Measurements from ENCODE around the gene ARSA. TPM values are rescaled to one million over a fixed set of nuclear protein-coding genes. Genes with fewer than 3 reads are reported as not detected.

ARSA gene
- polyA plus RNA-seq, 3 donors, result 11.9 to 85.2 (median 12.1) TPM

DNA sequence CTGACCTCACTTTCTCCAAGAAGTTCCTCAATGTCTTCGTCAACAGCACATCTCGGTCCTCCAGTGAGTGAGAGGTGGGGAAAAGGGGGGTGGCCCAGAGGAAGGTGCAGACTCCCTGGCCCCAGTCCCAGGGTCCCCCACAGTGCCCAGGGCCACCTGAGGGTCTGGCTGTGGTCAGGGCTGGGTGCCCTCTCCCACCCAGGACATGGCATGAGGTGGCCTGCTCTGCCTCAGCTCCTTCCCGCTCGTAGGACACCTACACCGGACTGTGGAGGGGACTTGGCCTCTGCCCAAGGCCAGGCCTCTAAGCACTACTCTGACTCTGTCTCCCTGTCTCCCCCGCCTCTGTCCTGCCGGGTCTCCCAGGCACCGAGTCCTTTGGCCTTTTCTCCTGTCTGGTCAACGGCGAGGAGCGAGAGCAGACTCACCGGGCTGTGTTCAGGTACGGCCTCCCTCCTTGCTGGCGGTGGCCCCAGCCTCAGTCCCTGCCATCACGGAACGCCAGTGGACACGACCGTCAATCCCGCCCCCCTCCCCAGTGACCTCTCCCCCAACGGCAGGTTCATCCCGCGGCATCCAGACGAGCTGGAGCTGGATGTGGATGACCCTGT is 22.8 kb downstream of the ARSA start:
- no peaks in the 10 kb centered on the region for H3K4me1 Mint-ChIP-seq
- peaks cover 0 to 10% of the 10 kb centered on the region in 2 donors for H3K36me3 Mint-ChIP-seq
- peak overlapping the region in 1 of 2 donors; percentile 51 for H3K4me3 Mint-ChIP-seq
- Histone ChIP-seq H3K27me3 (ENCODE audit: control insufficient read depth in 2 of 2, insufficient read depth in 2 of 2, low read length in 2 of 2) (peaks cover 30 to 54% of the 10 kb centered on the region in 2 donors), H3K4me3 (replicated peaks in 1 of 3; ENCODE audit: low read depth in 2 of 3, low read length in 3 of 3) (no peak overlapping the region), H3K79me2 (ENCODE audit: insufficient read depth, low read length) (no peaks in the 10 kb centered on the region), H2AFZ (ENCODE audit: insufficient read depth, low read depth, low read length, poor library complexity, severe bottlenecking) (no peak overlapping the region), H3K27ac (ENCODE audit: low read depth in 1 of 2, low read length in 2 of 2) (no peak overlapping the region), H3K4me1 (ENCODE audit: control insufficient read depth in 1 of 2, insufficient read depth in 2 of 2, low read length in 2 of 2) (no peaks in the 10 kb centered on the region), H3K4me2 (replicated peaks; ENCODE audit: extremely low read depth, low read length, poor library complexity, severe bottlenecking) (no peak overlapping the region), H4K20me1 (ENCODE audit: insufficient read depth, low read length) (no peaks in the 10 kb centered on the region), H3K9me3 (replicated peaks in 1 of 2; ENCODE audit: control insufficient read depth in 1 of 2, insufficient read depth in 1 of 2, low read length in 2 of 2) (peaks cover 0 to 16% of the 10 kb centered on the region in 2 donors), H3K9ac (ENCODE audit: insufficient read depth, low read length, poor library complexity, severe bottlenecking) (no peak overlapping the region), H3K36me3 (replicated peaks in 1 of 2; ENCODE audit: control insufficient read depth in 1 of 2, insufficient read depth in 2 of 2, low read length in 2 of 2) (no peaks in the 10 kb centered on the region)
- 84% methylated on average over 12 of the region's 23 CpGs for WGBS (ENCODE audit: insufficient coverage)
- H3K9me3 Mint-ChIP-seq, result peaks cover 0 to 14% (median 4%) of the 10 kb centered on the region in 7 donors
- DNase-seq, result no peak
- TF ChIP-seq, protein P1, sequence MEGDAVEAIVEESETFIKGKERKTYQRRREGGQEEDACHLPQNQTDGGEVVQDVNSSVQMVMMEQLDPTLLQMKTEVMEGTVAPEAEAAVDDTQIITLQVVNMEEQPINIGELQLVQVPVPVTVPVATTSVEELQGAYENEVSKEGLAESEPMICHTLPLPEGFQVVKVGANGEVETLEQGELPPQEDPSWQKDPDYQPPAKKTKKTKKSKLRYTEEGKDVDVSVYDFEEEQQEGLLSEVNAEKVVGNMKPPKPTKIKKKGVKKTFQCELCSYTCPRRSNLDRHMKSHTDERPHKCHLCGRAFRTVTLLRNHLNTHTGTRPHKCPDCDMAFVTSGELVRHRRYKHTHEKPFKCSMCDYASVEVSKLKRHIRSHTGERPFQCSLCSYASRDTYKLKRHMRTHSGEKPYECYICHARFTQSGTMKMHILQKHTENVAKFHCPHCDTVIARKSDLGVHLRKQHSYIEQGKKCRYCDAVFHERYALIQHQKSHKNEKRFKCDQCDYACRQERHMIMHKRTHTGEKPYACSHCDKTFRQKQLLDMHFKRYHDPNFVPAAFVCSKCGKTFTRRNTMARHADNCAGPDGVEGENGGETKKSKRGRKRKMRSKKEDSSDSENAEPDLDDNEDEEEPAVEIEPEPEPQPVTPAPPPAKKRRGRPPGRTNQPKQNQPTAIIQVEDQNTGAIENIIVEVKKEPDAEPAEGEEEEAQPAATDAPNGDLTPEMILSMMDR (IDR thresholded peaks at IDR 0.05), result no peak
- intact Hi-C loops (cut with micrococcal nuclease), result no loop called here
- H3K27ac Mint-ChIP-seq, result no peak overlapping the region
- H3K27me3 Mint-ChIP-seq (ENCODE audit: low read depth in 3 of 3), result peaks cover 49 to 86% (median 61%) of the 10 kb centered on the region in 3 donors

DNA sequence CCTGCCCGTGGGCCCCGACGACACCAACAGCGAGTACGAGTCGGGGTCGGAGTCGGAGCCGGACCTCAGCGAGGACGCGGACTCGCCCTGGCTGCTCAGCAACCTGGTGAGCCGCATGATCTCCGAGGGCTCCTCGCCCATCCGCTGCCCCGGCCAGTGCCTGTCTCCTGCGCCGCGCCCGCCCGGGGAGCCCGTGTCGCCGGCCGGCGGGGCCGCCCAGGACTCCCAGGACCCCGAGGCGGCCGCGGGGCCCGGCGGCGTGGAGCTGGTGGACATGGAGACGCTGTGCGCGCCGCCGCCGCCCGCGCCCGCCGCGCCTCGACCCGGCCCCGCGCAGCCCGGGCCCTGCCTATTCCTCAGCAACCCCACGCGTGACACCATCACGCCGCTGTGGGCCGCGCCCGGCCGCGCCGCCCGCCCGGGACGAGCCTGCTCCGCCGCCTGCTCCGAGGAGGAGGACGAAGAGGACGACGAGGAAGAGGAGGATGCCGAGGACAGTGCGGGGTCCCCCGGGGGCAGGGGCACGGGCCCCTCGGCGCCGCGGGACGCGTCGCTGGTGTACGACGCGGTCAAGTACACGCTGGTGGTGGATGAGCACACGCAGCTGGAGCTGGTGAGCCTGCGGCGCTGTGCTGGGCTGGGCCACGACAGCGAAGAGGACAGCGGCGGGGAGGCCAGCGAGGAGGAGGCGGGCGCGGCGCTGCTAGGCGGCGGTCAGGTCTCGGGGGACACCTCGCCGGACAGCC is 23.5 kb downstream of the ARSA start:
- peaks cover 4 to 15% of the 10 kb centered on the region in 2 donors for H3K36me3 Mint-ChIP-seq
- H3K4me1 Mint-ChIP-seq, result peaks cover 4% of the 10 kb centered on the region

More for the DNA sequence above, 23.5 kb downstream of the ARSA start:
- peaks cover 0 to 16% of the 10 kb centered on the region in 2 donors for H3K9me3 ChIP-seq (replicated peaks in 1 of 2; ENCODE audit: control insufficient read depth in 1 of 2, insufficient read depth in 1 of 2, low read length in 2 of 2)
- no peaks in the 10 kb centered on the region for H3K79me2 ChIP-seq (ENCODE audit: insufficient read depth, low read length)
- DNase-seq, result no peak
- intact Hi-C loops (cut with micrococcal nuclease), result no loop called here
- H3K36me3 ChIP-seq (replicated peaks in 1 of 2; ENCODE audit: control insufficient read depth in 1 of 2, insufficient read depth in 2 of 2, low read length in 2 of 2), result no peaks in the 10 kb centered on the region
- H3K4me3 Mint-ChIP-seq, result peak overlapping the region in 1 of 2 donors; percentile 35
- H3K4me3 ChIP-seq (replicated peaks in 1 of 3; ENCODE audit: low read depth in 2 of 3, low read length in 3 of 3), result no peak overlapping the region
- H3K27ac Mint-ChIP-seq, result no peak overlapping the region
- no peaks in the 10 kb centered on the region for H4K20me1 ChIP-seq (ENCODE audit: insufficient read depth, low read length)
- no peak overlapping the region for H2AFZ ChIP-seq (ENCODE audit: insufficient read depth, low read depth, low read length, poor library complexity, severe bottlenecking)
- no peak overlapping the region for H3K9ac ChIP-seq (ENCODE audit: insufficient read depth, low read length, poor library complexity, severe bottlenecking)
- H3K27ac ChIP-seq (ENCODE audit: low read depth in 1 of 2, low read length in 2 of 2), result no peak overlapping the region
- H3K4me1 ChIP-seq (ENCODE audit: control insufficient read depth in 1 of 2, insufficient read depth in 2 of 2, low read length in 2 of 2), result no peaks in the 10 kb centered on the region
- H3K4me2 ChIP-seq (replicated peaks; ENCODE audit: extremely low read depth, low read length, poor library complexity, severe bottlenecking), result no peak overlapping the region
- TF ChIP-seq, protein P1 (IDR thresholded peaks at IDR 0.05), result no peak
- H3K27me3 Mint-ChIP-seq (ENCODE audit: low read depth in 3 of 3), result peaks cover 51 to 88% (median 66%) of the 10 kb centered on the region in 3 donors
- 31% methylated on average over 93 of the region's 103 CpGs for WGBS (ENCODE audit: insufficient coverage)
- peaks cover 0 to 21% (median 9%) of the 10 kb centered on the region in 7 donors for H3K9me3 Mint-ChIP-seq
- peaks cover 33 to 61% of the 10 kb centered on the region in 2 donors for H3K27me3 ChIP-seq (ENCODE audit: control insufficient read depth in 2 of 2, insufficient read depth in 2 of 2, low read length in 2 of 2)

Measured in CD14-positive monocyte (primary cell).